GM19463 (cell line): ENCODE measurements around the gene SSBP3.
"Not testable (repeated sequence)": the region's sequence is repeated elsewhere in the genome, so short reads cannot be mapped to it uniquely, and the experiment has no call there.

Experiments
- ATAC-seq: cut with Tn5 transposase; IDR thresholded peaks from one replicate; pipeline ENCODE4 v1.9.1; 2021; ENCODE audit warnings: mild to moderate bottlenecking, moderate library complexity; ENCODE audit not compliant: unreplicated experiment

SSBP3 gene

DNA sequence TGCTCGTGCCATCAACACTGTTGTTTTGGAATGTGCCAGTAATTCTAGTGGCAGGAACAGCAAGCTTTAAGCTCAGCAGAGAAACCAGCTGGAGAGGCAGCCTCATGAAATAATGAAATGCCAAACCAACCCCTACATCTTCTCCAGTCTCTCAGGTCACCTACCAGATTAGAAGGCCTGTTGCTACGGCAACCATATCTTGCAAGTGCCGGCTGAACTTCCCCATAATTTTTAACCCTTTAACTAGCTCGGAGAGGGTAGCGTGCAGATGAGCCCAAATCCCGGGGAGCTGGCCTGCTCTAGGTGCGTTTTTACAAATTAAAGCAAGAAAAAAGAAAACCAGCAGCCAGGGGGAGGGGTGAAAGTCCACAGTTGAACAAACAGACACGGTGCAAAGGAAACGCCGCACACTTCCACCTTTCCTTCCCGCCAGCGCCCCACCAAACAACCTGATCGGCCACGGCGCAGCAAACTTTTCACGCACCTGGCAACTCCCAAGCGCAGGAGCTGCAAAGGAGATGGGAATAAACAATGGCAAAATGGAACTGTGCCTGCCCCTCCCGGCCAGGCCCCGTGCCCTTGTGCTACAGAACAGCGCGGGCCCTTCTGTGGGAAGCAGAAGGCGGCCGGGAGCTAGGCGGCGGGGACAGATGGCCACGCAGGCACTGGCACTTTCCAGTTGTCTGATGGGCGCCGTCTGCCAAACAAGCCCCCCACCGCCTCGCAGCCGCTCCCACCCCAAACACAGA is 50.1 kb downstream of the SSBP3 start:
- ATAC-seq = no peak

DNA sequence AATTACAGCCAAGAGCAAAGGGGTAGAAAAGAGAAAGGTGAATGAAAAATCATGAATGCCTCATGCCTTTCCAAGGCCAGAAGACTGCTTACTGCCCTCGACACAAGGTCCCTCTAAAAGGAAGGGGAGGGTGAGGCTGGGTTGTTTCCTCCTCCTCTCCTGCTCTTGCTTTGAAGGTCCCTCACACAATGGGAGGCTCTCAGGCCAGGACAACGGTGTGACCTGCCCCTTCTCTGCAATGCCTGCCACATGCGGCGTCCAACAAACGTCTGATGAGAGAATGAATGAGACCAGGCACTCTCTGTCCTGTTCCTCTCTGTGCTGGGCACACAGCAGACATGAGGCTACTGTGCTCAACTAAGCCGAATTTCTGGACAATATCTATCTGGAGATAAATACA is 51.3 kb downstream of the SSBP3 start:
- ATAC-seq = no peak

DNA sequence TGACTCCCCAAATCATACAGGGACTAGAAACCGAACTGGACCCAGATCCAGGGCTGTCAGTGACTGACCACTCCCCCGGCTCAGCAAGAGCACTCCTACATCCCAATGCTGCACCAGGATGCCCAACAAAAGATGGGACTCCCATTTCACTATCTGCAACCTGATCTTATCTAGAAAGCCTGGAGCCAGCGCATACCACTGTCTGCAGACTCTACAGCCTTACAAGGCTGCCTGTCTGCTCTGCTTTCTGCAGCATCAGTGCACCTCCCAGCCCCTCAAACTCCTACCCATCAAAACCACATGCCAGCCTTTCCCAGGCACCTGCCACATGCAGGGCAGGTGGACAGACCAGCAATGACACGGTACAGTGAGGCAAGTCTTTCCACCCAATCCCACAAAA is 52.2 kb downstream of the SSBP3 start:
- no peak for ATAC-seq

DNA sequence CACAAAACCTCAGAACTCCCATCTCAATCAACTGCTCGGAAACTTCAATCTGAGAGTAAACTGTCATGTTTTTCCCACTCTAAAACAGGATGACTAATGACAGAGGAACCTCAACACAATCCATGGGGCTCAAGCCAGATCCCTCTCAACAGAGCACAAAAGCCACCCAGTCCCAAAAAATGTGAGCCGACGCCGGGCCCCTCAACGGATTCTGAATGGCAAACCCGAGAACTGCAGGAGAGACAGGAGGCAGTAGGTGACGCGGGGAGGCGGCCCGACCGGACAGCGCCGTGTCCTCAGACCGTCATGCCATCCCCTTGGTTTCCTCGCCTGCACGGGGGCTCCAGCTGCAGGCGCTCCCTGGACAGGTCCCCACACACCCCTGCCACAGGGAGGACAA is 53.4 kb downstream of the SSBP3 start:
- ATAC-seq = no peak

DNA sequence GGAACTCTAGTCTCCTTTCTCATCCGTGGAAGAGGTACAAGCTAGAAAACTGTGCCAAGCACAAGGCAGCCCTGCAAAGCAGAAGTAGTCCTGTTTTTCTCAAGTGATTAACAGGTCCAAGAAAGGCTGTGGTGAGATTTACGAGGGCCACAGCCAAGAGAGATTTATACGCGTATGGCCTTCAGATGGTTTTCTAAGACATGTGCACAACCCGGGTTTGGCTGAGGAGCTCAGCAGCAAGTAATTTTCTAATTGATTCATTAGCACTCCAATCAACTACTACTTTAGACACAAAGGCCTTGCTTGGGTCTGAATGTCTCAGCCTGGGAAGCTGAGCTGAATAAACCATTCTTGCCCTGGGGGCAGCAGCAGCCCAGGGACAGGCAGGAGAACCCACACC is 55.8 kb downstream of the SSBP3 start:
- no peak for ATAC-seq

DNA sequence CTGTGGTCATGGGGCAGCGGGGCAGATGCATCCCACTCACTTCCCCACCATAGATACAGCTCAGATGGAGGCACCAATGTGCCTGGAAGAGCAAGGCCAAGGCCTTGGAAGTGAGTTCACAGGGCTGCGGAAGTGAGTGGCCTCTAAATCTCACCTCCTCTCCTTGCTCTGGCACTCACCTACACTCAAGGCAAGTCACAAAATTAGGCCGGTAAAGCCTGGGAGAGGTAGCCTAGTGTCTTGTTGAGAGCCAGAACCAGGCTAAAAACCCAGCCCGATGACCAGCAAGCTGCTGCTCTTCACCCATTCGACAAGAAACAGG is 57.5 kb downstream of the SSBP3 start:
- ATAC-seq = no peak

DNA sequence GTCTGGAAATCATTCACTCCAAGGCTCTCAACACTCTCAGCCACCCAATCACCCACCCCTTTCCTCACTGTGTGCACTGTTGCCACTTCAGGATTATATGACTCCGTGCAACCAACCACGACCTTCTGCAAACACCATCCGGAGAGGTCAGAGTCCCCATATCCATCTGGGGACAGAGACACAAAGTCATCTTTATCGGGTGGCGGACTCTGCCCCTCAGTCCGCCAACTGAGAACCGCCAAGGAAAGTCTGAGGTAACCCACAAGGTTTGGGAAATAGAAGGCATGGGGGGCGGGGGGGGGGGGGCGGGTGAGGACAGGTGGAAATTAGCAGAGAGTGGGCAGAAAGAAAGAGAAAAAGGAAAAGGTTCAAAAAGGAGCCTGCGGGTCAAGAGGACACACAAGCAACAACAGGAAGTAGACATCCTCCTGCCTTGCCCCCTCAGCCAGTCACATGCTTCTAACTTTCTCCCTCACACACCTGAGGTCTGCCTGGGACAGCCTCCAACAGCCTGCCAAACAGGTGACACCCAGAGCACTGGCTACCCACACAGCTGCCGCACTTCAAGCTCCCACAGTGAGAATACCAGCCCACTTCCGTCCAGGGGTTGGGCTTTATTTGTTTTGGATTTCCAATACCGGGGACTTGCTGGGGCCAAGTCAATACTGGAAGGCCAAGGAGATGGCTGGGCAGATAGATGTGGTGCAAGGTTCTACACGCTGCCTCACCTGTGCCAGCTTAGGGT is 58.1 kb downstream of the SSBP3 start:
- no peak for ATAC-seq

DNA sequence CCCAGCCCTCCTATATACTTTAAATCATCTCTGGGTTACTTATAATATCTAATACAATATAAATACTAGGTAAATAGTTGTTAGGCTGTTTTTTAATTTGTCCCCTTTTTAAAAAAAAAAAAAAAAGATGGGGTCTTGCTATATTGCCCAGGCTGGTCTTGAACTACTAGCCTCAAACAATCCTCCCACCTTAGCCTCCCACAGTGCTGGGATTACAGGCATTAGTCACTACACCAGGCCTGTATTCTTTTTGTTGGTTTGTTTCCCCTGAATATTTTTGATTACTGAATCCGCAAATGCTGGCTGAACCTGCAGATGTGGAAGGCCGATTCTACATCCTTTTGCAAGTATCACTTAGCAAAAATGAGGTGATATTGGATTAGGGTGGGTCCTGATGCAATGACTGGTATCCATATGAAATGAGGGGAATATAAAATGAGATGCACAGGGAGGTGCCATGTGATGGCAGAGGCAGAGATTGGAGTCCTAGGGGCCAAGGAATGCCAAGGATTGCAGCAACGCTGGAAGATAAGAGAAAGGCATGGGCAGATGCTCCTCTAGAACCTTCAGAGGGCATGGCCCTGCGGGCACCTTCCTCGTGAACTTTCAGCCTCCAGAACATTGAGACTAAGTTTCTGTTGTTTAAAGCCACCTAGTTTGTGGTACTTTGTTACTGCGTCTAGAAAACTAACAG is 58.8 kb downstream of the SSBP3 start:
- no peak for ATAC-seq

DNA sequence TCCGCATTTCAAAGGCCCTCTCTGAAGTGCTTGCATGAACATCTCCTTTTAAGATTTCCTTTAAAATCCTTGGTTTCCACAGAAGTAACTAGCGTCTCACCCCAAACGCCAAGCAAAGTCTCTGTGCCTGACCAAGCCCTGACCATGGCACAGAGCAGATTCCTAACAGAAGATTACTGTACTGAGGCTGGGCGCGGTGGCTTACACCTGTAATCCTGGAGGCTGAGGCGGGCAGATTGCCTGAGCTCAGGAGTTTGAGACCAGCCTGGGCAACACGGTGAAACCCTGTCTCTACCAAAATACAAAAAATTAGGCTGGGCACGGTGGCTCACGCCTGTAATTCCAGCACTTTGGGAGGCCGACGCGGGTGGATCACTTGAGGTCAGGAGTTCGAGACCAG is 60.6 kb downstream of the SSBP3 start:
- not testable (repeated sequence) for ATAC-seq

DNA sequence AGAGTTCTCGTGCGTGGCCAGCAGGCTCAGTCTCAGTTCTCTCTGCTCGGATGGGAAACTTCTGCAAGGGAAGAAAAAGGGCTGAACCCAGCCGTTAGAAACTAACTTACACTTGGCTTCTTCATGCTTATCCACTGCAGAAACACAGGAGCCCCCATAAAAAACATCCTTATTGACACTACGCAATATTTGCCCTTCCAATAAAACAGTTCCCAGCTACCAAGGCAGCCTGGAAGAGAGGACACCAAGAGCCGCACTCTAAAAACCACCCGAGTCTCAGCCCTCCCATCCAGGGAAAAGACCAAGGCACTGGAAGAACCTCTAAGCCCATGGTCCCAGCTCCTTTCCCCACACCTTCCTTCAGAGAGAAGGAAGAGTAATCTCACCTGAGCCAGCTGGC is 61.1 kb downstream of the SSBP3 start:
- no peak for ATAC-seq

DNA sequence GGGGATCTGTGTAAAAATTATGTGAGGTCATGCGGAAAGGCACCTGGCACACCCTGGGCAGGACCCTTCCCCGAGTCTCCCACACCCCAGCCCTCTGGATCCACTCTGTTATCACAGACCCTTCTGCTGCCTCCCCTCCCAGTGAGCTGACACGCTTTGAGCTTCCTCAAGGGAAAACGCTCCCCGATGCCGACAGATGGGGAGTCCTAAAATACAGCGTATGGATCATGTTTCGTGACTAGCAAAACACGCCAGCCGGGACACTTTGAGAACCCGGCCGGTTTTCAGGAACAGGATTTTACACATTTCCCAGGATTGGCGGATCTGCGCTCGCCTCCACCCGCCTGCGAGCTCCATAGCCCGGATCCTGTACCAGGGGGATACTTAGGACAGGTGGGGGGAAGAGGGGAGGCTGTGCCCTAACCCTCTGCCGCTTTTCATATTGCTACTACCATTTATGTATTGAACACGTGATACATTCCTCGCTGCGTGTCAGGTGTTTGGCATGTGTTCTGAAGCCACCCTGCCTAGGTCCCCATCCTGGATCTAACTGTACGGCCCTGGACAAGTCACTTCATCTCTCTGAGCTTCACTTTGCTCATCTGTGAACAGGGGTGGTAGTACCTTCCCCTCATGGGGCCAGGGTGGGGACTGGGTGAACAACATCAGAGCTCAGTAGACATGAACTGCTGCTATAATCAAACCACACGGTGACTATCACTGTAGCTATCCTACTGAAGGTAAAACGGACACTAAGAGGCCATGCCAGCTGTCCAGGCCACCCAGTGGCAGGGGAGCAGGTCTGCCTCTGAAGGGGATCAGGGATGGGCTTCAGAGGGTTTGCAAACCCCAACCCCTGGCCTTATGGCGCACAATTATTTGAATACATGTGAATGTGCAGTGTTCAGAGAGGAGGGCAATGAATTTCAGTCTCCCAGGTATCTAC is 63.2 kb downstream of the SSBP3 start:
- no peak for ATAC-seq

DNA sequence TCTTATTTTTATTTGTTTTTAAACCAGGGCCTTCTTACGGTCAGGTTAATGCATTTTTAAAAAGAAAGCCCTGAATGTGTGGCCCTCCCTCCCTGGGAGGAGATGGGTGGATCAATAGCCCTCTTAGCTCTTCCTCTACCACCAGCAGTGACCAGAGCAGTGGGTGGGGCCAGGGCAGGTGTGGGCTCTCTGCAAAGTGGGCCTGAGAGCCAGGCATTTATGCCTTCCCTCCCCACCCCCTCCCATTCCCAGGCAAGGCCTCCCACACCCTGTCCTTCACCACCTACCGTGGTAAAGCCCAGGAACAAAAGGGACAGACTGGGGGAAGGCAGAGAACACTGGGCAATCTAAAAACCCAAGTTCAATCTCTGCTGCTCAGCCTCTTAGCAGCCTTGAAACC is 63.9 kb downstream of the SSBP3 start:
- no peak for ATAC-seq

DNA sequence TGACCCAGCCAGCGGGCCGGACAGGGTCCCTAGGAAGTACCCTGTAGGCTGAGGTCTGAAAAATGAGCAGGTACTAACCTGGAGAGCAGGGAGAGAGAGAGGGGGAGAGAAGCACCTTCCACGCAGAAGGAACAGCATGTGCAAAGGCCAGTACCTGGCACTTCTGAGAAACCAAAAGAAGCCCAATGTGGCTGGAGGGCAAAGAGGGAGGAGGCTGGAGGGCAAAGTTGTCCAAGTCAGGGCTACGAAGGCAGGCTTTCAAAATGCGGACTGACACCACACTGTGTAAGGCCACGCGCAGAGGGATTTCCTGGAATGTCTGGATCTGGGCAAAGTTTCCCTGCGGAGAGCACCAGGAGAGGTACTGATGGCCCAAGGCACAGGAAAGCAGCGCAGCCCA is 64.4 kb downstream of the SSBP3 start:
- no peak for ATAC-seq

DNA sequence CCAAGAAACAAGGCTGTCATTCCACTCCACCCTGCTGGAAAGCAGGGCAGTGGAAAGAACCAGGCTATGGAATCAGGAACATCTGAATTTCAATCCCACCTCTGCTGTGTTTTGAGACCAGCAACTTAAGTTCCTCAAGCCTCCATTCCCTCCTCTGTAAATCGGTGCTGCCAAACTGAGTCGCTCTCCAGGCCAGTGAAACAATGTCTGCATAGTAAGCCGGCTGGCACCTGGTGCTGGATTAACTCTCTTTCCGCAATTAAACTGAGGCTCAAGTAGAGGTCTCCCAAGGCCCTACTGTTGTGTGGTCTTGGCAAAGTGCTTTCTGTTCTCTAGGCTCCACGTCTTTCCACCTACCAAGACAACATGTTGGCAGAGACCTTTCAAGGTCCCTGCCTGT is 65.3 kb downstream of the SSBP3 start:
- no peak for ATAC-seq

DNA sequence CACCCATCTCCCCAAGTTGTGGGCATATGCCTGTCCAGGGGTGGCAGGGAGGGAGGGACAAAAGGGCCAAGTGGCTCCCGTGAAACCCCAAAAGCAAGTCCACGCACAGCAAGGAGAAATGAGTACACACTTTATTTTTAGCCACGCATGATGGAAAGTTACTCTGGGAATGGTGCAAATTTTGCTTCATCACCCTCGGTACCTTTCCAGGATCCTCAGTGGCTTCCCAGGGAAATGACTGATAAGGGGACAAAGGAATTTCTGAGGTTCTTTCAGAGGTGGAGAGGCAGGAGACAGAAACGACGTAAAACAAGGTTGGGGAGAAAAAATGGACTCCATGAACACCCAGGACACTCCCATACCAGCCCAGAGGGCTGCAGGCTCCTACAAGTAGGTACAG is 65.8 kb downstream of the SSBP3 start:
- ATAC-seq = no peak

DNA sequence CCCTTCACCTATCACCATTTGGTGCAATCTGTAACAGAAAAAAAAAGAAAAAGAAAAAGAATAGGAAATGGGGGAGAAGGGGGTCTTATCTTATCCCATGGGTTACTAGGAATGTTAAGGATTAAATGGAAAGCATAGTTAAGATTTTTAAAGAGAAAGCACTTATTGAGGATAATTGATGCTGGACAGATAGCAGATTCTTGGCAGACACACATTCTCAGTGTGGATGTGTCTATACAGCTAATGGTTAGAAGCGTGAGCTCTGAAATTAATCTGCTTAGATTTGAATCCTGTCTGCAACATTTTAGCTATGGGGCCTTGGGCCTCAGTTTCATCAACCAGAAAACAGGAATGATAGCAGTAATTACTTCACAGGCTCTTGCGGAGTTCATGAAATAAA is 67.1 kb downstream of the SSBP3 start:
- ATAC-seq = no peak

DNA sequence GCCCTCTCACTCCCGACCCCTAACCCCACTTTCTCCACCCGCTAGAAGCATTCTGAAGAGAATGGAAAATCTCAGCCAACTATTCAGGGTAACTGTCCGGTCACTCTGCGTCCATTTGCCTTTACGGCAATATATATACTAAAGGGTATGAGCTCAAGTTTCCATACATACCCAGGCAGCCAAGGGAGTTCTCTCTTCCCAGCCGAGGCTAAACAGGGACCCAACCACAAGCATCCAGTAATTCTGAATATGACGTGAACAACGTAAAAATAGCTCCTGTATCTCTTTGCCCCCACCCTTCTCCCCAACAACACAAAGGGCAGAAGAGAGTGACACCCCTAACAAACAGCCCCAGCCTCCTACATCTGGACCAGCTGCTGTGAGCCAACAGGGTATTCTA is 67.7 kb downstream of the SSBP3 start:
- ATAC-seq = no peak

DNA sequence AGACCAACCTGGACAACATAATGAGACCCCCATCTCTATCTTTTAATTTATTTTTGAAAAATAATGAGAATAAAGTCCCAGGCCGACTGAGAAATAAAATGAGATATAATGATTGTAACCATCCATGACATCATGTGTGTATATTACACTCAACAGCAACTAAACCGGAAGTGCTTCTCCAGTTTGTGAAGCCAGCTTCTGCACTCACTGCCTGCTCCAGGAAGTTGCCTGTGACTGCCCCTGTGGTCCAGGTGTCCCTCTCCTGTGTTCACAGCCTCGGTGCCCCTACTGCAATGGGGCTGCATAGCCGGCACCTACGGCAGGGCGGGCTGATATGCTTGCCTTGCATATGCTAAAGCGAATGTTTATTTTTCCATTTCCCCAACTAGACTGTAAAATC is 68.3 kb downstream of the SSBP3 start:
- no peak for ATAC-seq

DNA sequence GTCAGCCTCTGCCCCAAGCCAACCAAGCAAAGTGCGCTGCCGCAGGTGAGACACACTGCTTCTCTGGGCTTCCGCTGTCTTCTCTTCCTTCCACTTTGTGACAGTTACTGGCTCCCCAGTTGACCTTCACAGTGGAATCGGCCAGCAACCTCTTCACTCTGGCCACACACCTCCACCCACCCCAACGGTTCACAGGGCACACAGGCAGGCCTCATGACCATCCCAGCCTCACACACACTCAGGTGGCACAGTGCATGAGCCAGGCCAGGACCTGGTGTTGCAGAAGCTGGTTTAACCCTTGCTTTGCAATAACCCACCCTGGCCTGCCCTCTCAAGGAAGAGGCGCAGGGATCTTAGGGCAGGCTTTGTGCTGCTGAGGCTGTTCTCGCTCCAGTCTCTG is 69.2 kb downstream of the SSBP3 start:
- ATAC-seq = no peak

DNA sequence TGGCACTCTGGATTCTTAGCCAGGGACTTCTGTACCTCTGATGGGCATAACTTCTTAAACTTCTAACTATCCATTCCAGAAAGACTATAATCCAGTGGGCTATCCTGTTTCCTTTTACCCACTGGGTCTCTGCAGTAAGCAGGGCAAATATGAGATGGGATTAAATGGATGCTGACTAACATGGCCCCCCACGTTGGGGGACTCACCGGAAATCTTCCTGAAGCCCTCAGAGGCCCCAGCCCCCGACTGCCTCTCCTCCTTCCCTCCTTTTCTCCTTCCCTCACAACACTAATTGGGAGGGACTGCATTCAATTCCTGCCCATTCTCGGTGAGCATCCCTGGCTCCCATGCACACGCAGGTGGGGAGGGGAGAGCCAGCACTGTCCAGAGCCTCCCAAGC is 70.1 kb downstream of the SSBP3 start:
- ATAC-seq = no peak

DNA sequence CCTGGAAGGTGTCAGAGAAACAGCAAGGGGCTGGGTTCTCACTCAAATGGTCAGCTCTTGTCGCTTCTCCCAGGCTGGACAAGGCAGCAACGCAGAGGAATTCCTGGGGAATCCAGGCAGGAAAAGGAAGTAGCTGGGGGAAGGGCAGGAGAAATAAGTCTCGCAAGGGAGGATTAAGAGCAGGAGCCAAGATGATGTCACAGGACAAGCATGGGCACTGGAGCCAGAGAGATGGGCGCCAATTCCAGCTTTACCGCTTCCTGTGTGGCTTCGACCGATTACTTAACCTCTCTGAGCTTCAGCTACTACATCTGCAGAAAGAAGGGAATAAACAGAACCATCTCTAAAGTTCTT is 70.5 kb downstream of the SSBP3 start:
- no peak for ATAC-seq
